Mesendoderm (in vitro differentiated cells): ENCODE results near the gene IL20RB.

Experiments
- DNase-seq: peaks from one replicate; pipeline ENCODE4 v3.0.0; 2013
- H2AK5ac ChIP-seq: 2 replicates; pipeline ENCODE4 v1.6.1; 2013; ENCODE audit warnings: low read length, inconsistent platforms
- H2BK120ac ChIP-seq: 2 replicates; pipeline ENCODE4 v1.6.1; 2013; ENCODE audit warnings: low read depth, mild to moderate bottlenecking, low read length, moderate library complexity, mixed read lengths
- H2BK15ac ChIP-seq: replicated peaks from 2 replicates; pipeline ENCODE4 v1.6.1; 2013; ENCODE audit warnings: low read depth, mild to moderate bottlenecking, moderate library complexity
- H2BK5ac ChIP-seq: 2 replicates; pipeline ENCODE4 v1.6.1; 2013; ENCODE audit warnings: low read length, inconsistent platforms
- H3K18ac ChIP-seq: 2 replicates; pipeline ENCODE4 v1.6.1; 2013; ENCODE audit warnings: mild to moderate bottlenecking, low read length, mixed read lengths
- H3K23ac ChIP-seq: one replicate; pipeline ENCODE4 v1.6.1; 2013; ENCODE audit warnings: low read length
- H3K27ac ChIP-seq: 2 replicates; pipeline ENCODE4 v1.5.1; 2013; ENCODE audit warnings: low read depth, mild to moderate bottlenecking, inconsistent platforms, low read length, moderate library complexity
- H3K27me3 ChIP-seq: 2 replicates; pipeline ENCODE4 v1.6.1; 2013; ENCODE audit warnings: low read length, control low read depth, mild to moderate bottlenecking, inconsistent platforms; ENCODE audit not compliant: insufficient read depth, poor library complexity
- H3K36me3 ChIP-seq: 2 replicates; pipeline ENCODE4 v1.6.1; 2013; ENCODE audit warnings: low read length, inconsistent platforms; ENCODE audit not compliant: control insufficient read depth, insufficient read depth
- H3K4ac ChIP-seq: one replicate; pipeline ENCODE4 v1.6.1; 2013; ENCODE audit warnings: low read depth, mild to moderate bottlenecking, low read length, moderate library complexity
- H3K4me1 ChIP-seq: 2 replicates; pipeline ENCODE4 v1.6.1; 2013; ENCODE audit warnings: low read depth, low read length, inconsistent platforms; ENCODE audit not compliant: control insufficient read depth
- H3K4me2 ChIP-seq: 2 replicates; pipeline ENCODE4 v1.6.1; 2013; ENCODE audit warnings: low read length
- H3K4me3 ChIP-seq: 2 replicates; pipeline ENCODE4 v1.5.1; 2013; ENCODE audit warnings: mild to moderate bottlenecking, low read length
- H3K56ac ChIP-seq: one replicate; pipeline ENCODE4 v1.6.1; 2013; ENCODE audit warnings: low read length
- H3K79me1 ChIP-seq: 2 replicates; pipeline ENCODE4 v1.6.1; 2013; ENCODE audit warnings: low read length, inconsistent platforms
- H3K79me2 ChIP-seq: 2 replicates; pipeline ENCODE4 v1.6.1; 2013; ENCODE audit warnings: mild to moderate bottlenecking, low read length; ENCODE audit not compliant: control insufficient read depth, insufficient read depth
- H3K9ac ChIP-seq: 2 replicates; pipeline ENCODE4 v1.6.1; 2013; ENCODE audit warnings: low read length, inconsistent platforms
- H4K5ac ChIP-seq: one replicate; pipeline ENCODE4 v1.6.1; 2013; ENCODE audit warnings: low read length
- H4K8ac ChIP-seq: one replicate; pipeline ENCODE4 v1.6.1; 2013; ENCODE audit warnings: low read depth, mild to moderate bottlenecking, control low read depth, low read length, moderate library complexity
- WGBS: extraction: QIAGEN DNeasy Blood & Tissue Kit; methylation state at CpG from one replicate; pipeline ENCODE4 v1.1.7; 2013; ENCODE audit warnings: low lambda C conversion rate, missing lambda C conversion rate; ENCODE audit not compliant: insufficient coverage; ENCODE audit errors: extremely low coverage; 5-methylcytosine and 5-hydroxymethylcytosine counted together

The IL20RB gene

DNA sequence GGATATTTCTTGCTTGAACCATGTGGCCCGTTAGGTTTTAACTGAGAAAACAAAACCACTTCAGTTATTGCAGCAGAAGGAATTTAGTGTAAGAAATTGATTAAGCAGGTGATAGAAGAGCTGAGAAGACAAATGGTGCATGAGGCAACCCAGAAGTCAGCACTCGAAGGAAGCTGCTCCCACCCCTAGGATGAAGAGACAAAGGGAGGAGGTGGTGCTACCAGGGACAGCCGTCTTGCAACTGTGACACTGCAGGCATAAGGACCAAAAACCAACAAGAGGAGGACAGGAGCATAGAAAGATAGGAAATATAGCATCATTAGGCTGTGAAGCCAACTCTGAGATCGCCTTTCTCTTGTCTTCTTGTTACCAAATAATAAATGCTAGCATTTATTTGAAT is 89.0 kb downstream of the IL20RB start:
- H3K4me3 ChIP-seq: no peak overlapping the region
- WGBS: no CpG with 5 or more reads among the region's 4 CpGs
- no peak overlapping the region for H2BK120ac ChIP-seq
- no peak overlapping the region for H2BK5ac ChIP-seq
- H4K8ac ChIP-seq: no peak overlapping the region
- H3K79me1 ChIP-seq: no peaks in the 10 kb centered on the region
- H3K9ac ChIP-seq: no peak overlapping the region
- no peak overlapping the region for H3K4ac ChIP-seq
- H3K36me3 ChIP-seq: no peaks in the 10 kb centered on the region
- H3K4me2 ChIP-seq: no peak overlapping the region
- H4K5ac ChIP-seq: no peak overlapping the region
- H2AK5ac ChIP-seq: no peak overlapping the region
- H3K23ac ChIP-seq: no peak overlapping the region
- H3K79me2 ChIP-seq: no peaks in the 10 kb centered on the region
- H3K56ac ChIP-seq: no peak overlapping the region
- peak; percentile 63 for DNase-seq
- no peak overlapping the region for H2BK15ac ChIP-seq
- no peak overlapping the region for H3K27ac ChIP-seq
- peaks cover 5% of the 10 kb centered on the region for H3K4me1 ChIP-seq
- H3K18ac ChIP-seq: no peak overlapping the region
- no peaks in the 10 kb centered on the region for H3K27me3 ChIP-seq

DNA sequence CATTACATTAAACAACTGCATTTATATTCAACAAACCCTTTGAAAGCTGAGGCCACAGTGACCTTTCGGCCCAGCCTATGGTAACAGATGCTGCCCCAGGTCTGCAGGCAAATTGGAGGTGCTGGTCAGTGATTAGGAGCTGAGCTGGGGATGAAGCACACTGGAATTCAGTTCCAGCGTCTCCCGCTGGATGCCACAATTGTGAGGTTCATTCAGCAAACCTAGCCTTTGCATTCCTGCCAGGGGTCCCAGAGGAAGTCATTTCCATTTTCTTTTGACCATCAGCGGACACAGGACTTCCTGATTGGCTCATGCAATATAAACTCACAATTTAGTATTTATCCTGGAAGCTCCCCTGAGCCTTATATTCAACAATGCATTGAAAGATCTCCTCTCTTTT is 89.5 kb downstream of the IL20RB start:
- Histone ChIP-seq H3K4me1 (peaks cover 2% of the 10 kb centered on the region), H3K18ac (no peak overlapping the region), H3K27me3 (no peaks in the 10 kb centered on the region), H4K5ac (peak overlapping the region; percentile 16), H3K4me2 (no peak overlapping the region), H3K9ac (no peak overlapping the region), H3K27ac (no peak overlapping the region), H3K4ac (no peak overlapping the region), H2BK5ac (no peak overlapping the region), H3K36me3 (no peaks in the 10 kb centered on the region), H3K4me3 (no peak overlapping the region), H2AK5ac (no peak overlapping the region), H3K56ac (no peak overlapping the region), H3K23ac (no peak overlapping the region), H4K8ac (no peak overlapping the region), H3K79me2 (no peaks in the 10 kb centered on the region), H2BK15ac (no peak overlapping the region), H3K79me1 (no peaks in the 10 kb centered on the region), H2BK120ac (no peak overlapping the region)
- WGBS: no CpG with 5 or more reads among the region's 4 CpGs
- DNase-seq: peak; percentile 42

DNA sequence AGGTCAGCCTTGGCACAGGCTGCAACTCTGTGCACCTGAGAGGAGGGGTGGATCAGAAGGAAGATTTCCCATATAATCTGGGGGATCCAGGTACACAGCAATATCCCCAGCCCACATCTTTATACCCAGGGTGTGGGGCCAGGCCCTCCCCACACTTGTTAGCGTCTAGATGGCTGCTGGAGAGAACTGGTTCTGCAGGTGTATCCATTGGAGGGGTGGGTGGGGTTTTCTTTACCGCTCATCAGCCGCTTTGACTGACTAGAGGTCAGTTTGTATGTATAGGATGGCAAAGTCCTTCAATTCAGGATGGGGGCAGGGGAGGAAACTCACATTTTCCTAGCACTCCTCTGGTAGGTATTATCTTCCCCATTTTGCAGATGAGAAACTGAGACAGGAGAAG is 92.5 kb downstream of the IL20RB start:
- Histone ChIP-seq H3K27me3 (no peaks in the 10 kb centered on the region), H3K79me2 (no peaks in the 10 kb centered on the region), H3K36me3 (no peaks in the 10 kb centered on the region), H3K56ac (no peak overlapping the region), H4K8ac (no peak overlapping the region), H3K4me3 (no peak overlapping the region), H3K4ac (no peak overlapping the region), H3K23ac (no peak overlapping the region), H2AK5ac (no peak overlapping the region), H2BK15ac (no peak overlapping the region), H3K79me1 (no peaks in the 10 kb centered on the region), H3K4me2 (no peak overlapping the region), H4K5ac (no peak overlapping the region), H2BK120ac (no peak overlapping the region), H3K9ac (no peak overlapping the region), H3K4me1 (peaks cover 2% of the 10 kb centered on the region), H3K18ac (no peak overlapping the region), H2BK5ac (no peak overlapping the region), H3K27ac (no peak overlapping the region)
- no peak for DNase-seq
- no CpG with 5 or more reads among the region's 3 CpGs for WGBS

DNA sequence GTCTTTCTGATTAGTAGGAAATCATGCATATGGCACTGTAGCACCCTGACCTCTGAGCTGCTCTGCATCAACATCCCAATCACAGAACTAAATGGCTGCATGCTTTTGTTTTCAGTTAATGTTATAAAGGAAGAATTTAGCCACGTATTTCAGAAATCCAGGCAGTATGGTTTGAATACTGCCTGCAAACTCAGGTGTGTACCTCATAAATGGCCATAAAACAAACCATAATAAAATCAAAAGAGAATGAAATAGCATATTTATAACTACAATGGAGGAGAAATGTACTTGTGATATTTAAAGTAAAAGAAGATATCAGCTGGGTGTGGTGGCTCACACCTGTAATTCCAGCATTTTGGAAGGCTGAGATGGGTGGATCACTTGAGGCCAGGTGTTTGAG is 94.5 kb downstream of the IL20RB start:
- Histone ChIP-seq H4K8ac (no peak overlapping the region), H3K79me1 (no peaks in the 10 kb centered on the region), H3K27ac (no peak overlapping the region), H3K23ac (no peak overlapping the region), H2AK5ac (no peak overlapping the region), H4K5ac (no peak overlapping the region), H2BK15ac (no peak overlapping the region), H2BK120ac (no peak overlapping the region), H3K4ac (no peak overlapping the region), H3K4me3 (no peak overlapping the region), H3K36me3 (no peaks in the 10 kb centered on the region), H3K79me2 (no peaks in the 10 kb centered on the region), H3K4me1 (no peaks in the 10 kb centered on the region), H2BK5ac (no peak overlapping the region), H3K56ac (no peak overlapping the region), H3K27me3 (no peaks in the 10 kb centered on the region), H3K18ac (no peak overlapping the region), H3K4me2 (no peak overlapping the region), H3K9ac (no peak overlapping the region)
- no CpG with 5 or more reads among the region's 1 CpG for WGBS
- no peak for DNase-seq
